B cell (primary cell): ENCODE measurements around the gene LELP1. TPM values are rescaled to one million over a fixed set of nuclear protein-coding genes. Genes with fewer than 3 reads are reported as not detected.

Experiments
- ATAC-seq: fragments of 200-7000 bp; cut with Tn5 transposase; one replicate; pipeline ENCODE4 v1.10.0; 2021; ENCODE audit warnings: low read depth, mild to moderate bottlenecking, moderate number of reproducible peaks, moderate library complexity
- CTCF ChIA-PET: fragments of 350-600 bp; sonication (Branson Sonifier 250); formaldehyde crosslinking; loops from one replicate; lab custom pipeline; 2021; ENCODE audit warnings: antibody characterized with exemption, inconsistent platforms; lab: Charles Lee
- POLR2A ChIA-PET: fragments of 350-600 bp; sonication (Branson Sonifier 250); formaldehyde crosslinking; loops from one replicate; lab custom pipeline; 2021; ENCODE audit warnings: antibody characterized with exemption; lab: Charles Lee
- DNase-seq: peaks from one replicate; pipeline ENCODE4 v3.0.0; 2013
- H2AFZ ChIP-seq: 2 replicates; pipeline ENCODE4 v1.6.1; 2012; ENCODE audit warnings: mild to moderate bottlenecking, low read depth, low read length; ENCODE audit not compliant: insufficient read depth, poor library complexity, severe bottlenecking
- H3K27ac ChIP-seq, 2 donors: 1 replicate in 1 of 2; 2 replicates in 1 of 2; pipeline ENCODE4 v1.5.1; 2012 to 2013; ENCODE audit warnings: low read length in 2 of 2, mild to moderate bottlenecking in 2 of 2, moderate library complexity in 1 of 2
- H3K27me3 ChIP-seq, 4 experiments: fragments of 200-600 bp in 1 of 4; sonication (generic) in 1 of 4; replicated peaks in 1 of 4; 1 replicate in 2 of 4; 2 replicates in 2 of 4; pipeline versions ENCODE4 v1.6.1 to v1.7.0; 2013 to 2016; ENCODE audit warnings: low read length in 3 of 4, mild to moderate bottlenecking in 2 of 4, mixed read lengths in 1 of 4, moderate library complexity in 1 of 4; ENCODE audit not compliant: insufficient read depth in 4 of 4, control insufficient read depth in 3 of 4; ENCODE audit errors: control extremely low read depth in 1 of 4
- H3K36me3 ChIP-seq, 2 experiments: replicated peaks in 1 of 2; 1 replicate in 1 of 2; 2 replicates in 1 of 2; pipeline versions ENCODE4 v1.6.1 to v1.7.1; 2013; ENCODE audit warnings: low read length in 1 of 2; ENCODE audit not compliant: insufficient read depth in 2 of 2, control insufficient read depth in 1 of 2; ENCODE audit errors: control extremely low read depth in 1 of 2, extremely low read depth in 1 of 2
- H3K4me1 ChIP-seq, 2 donors: fragments of 200-600 bp in 1 of 2; sonication (generic) in 1 of 2; 1 replicate in 1 of 2; 2 replicates in 1 of 2; pipeline versions ENCODE4 v1.5.1 to v1.6.1; 2013 to 2017; ENCODE audit warnings: low read length in 2 of 2; ENCODE audit not compliant: control insufficient read depth in 2 of 2, insufficient read depth in 2 of 2
- H3K4me2 ChIP-seq: replicated peaks from 2 replicates; pipeline ENCODE3; 2012; ENCODE audit warnings: mild to moderate bottlenecking, low read depth, low read length; ENCODE audit not compliant: poor library complexity, severe bottlenecking
- H3K4me3 ChIP-seq, 5 experiments: fragments of 200-600 bp in 1 of 5; sonication (generic) in 1 of 5; 1 replicate in 3 of 5; 2 replicates in 2 of 5; pipeline versions ENCODE4 v1.5.1 to v1.7.0; 2011 to 2016; ENCODE audit warnings: low read length in 4 of 5, mild to moderate bottlenecking in 4 of 5, low read depth in 2 of 5, control low read depth in 1 of 5, moderate library complexity in 1 of 5; ENCODE audit not compliant: insufficient read depth in 1 of 5; ENCODE audit errors: control extremely low read depth in 1 of 5, extremely low read depth in 1 of 5
- H3K79me2 ChIP-seq: fragments of 200-600 bp; sonication (generic); one replicate; pipeline ENCODE4 v1.6.0; 2016; ENCODE audit warnings: low read length; ENCODE audit not compliant: control insufficient read depth, insufficient read depth
- H3K9ac ChIP-seq: fragments of 200-600 bp; sonication (generic); 2 replicates; pipeline ENCODE4 v1.6.1; 2017; ENCODE audit warnings: mild to moderate bottlenecking, low read length, moderate library complexity
- H3K9me3 ChIP-seq, 3 donors: one replicate each; pipeline versions ENCODE4 v1.6.1 to v1.7.1; 2013; ENCODE audit warnings: low read length in 2 of 3; ENCODE audit not compliant: control insufficient read depth in 2 of 3, insufficient read depth in 1 of 3; ENCODE audit errors: control extremely low read depth in 1 of 3
- H4K20me1 ChIP-seq: 2 replicates; pipeline ENCODE4 v1.6.0; 2012; ENCODE audit warnings: mild to moderate bottlenecking, low read length; ENCODE audit not compliant: insufficient read depth, control insufficient read depth, poor library complexity, severe bottlenecking
- H3K27ac Mint-ChIP-seq: one replicate; pipeline ENCODE4 v1.8.0; 2021; ENCODE audit warnings: mixed read lengths
- H3K27me3 Mint-ChIP-seq: one replicate; pipeline ENCODE4 v1.8.0; 2021; ENCODE audit warnings: mixed read lengths
- H3K4me1 Mint-ChIP-seq: one replicate; pipeline ENCODE4 v1.8.0; 2021; ENCODE audit warnings: mixed read lengths
- H3K4me3 Mint-ChIP-seq: one replicate; pipeline ENCODE4 v1.8.0; 2021; ENCODE audit warnings: mixed read lengths
- H3K9me3 Mint-ChIP-seq: one replicate; pipeline ENCODE4 v1.8.0; 2022; ENCODE audit warnings: mixed read lengths; ENCODE audit not compliant: insufficient read depth
- EZH2 ChIP-seq: IDR thresholded peaks from 2 replicates; pipeline ENCODE4 v1.6.1; 2012; ENCODE audit warnings: borderline replicate concordance, low read depth, mild to moderate bottlenecking, moderate library complexity, low read length; ENCODE audit not compliant: insufficient read depth, poor library complexity, severe bottlenecking
- WGBS: methylation state at CpG from one replicate; pipeline ENCODE4 v1.1.5; 2013; ENCODE audit warnings: missing lambda C conversion rate; ENCODE audit not compliant: insufficient coverage; 5-methylcytosine and 5-hydroxymethylcytosine counted together
- intact Hi-C: fragments of 100-400 bp; cut with micrococcal nuclease; formaldehyde crosslinking; loops from one replicate; pipeline ENCODE4 v1.10.0; 2022
- polyA plus RNA-seq: library from polyadenylated mRNA; depleted of rRNA; stranded (reverse); fragments of >200 nt; gene quantifications from 2 replicates; pipeline ENCODE4 v1.2.3, GENCODE V29; 2012
- total RNA-seq, 2 donors: library from RNA; stranded (reverse); fragments of 120-200 nt in 1 of 2; gene quantifications; 1 replicate in 1 of 2; 2 replicates in 1 of 2; pipeline versions ENCODE4 v1.2.3 to v1.2.4, GENCODE V29; 2013 to 2022
- TF ChIP-seq, protein P1 (sequence below): fragments of 200-600 bp; IDR thresholded peaks from one replicate; pipeline ENCODE4 v1.8.0; 2022; ENCODE audit warnings: antibody characterized with exemption, mild to moderate bottlenecking

Gene LELP1
- total and polyA plus RNA-seq, 2 donors (not counting 1 experiment from before 2014, with no cell fraction given) = not detected

DNA sequence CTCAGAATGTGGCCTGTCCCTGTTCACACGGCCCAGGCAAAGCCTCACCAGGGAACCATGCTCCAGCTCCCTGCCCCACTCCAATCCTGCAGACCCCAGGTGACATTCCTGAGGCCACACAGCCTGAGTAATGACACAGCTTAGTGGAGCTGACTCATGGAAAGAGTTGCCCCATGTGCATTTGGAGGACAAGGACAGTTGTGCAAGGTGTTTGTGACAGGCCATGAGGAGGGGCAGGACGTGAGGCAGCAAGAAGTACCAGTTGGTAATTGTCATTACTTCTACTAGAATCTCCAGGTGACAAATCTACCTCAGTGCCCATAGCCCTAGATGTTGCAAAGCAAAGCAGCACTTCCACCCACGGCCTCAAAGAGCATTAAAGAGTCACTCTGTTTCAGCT, 29.3 kb downstream of the LELP1 start:
- Histone ChIP-seq H3K79me2 (no peaks in the 10 kb centered on the region), H3K4me3 (no peak overlapping the region), H4K20me1 (no peaks in the 10 kb centered on the region), H2AFZ (no peak overlapping the region), H3K36me3 (no peaks in the 10 kb centered on the region), H3K27me3 (peaks cover 0 to 4% (median 0%) of the 10 kb centered on the region in 4 experiments), H3K9me3 (no peaks in the 10 kb centered on the region), H3K27ac (no peak overlapping the region), H3K4me1 (no peaks in the 10 kb centered on the region), H3K9ac (no peak overlapping the region), H3K4me2 (no peak overlapping the region)
- Mint-ChIP-seq H3K4me3 (no peak overlapping the region), H3K27me3 (peaks cover 24% of the 10 kb centered on the region), H3K27ac (no peak overlapping the region), H3K4me1 (no peaks in the 10 kb centered on the region), H3K9me3 (no peaks in the 10 kb centered on the region)
- ATAC-seq (no peak), DNase-seq (no peak)
- intact Hi-C loops = no loop called here
- TF ChIP-seq, protein P1, sequence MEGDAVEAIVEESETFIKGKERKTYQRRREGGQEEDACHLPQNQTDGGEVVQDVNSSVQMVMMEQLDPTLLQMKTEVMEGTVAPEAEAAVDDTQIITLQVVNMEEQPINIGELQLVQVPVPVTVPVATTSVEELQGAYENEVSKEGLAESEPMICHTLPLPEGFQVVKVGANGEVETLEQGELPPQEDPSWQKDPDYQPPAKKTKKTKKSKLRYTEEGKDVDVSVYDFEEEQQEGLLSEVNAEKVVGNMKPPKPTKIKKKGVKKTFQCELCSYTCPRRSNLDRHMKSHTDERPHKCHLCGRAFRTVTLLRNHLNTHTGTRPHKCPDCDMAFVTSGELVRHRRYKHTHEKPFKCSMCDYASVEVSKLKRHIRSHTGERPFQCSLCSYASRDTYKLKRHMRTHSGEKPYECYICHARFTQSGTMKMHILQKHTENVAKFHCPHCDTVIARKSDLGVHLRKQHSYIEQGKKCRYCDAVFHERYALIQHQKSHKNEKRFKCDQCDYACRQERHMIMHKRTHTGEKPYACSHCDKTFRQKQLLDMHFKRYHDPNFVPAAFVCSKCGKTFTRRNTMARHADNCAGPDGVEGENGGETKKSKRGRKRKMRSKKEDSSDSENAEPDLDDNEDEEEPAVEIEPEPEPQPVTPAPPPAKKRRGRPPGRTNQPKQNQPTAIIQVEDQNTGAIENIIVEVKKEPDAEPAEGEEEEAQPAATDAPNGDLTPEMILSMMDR = no peak
- TF ChIP-seq EZH2 = no peak
- CTCF ChIA-PET = interaction anchor here (1.4 to 1.7 kb wide), 2 partner anchors 11 to 12 kb away, joined by 3 to 4 read pairs; no protein-coding TSS in a partner anchor
- 79% methylated on average over 3 of the region's 3 CpGs for WGBS
- POLR2A ChIA-PET = no interaction called here

GRCh38 chr1:153233448-153233847, 30.2 kb downstream of the LELP1 start:
- Histone ChIP-seq H3K4me3 (no peak overlapping the region), H3K4me2 (no peak overlapping the region), H3K9ac (no peak overlapping the region), H3K9me3 (no peaks in the 10 kb centered on the region), H3K36me3 (no peaks in the 10 kb centered on the region), H4K20me1 (no peaks in the 10 kb centered on the region), H3K4me1 (no peaks in the 10 kb centered on the region), H3K27ac (no peak overlapping the region), H3K79me2 (no peaks in the 10 kb centered on the region), H3K27me3 (peaks cover 0 to 4% (median 1%) of the 10 kb centered on the region in 4 experiments), H2AFZ (no peak overlapping the region)
- Mint-ChIP-seq H3K4me3 (no peak overlapping the region), H3K27me3 (peaks cover 24% of the 10 kb centered on the region), H3K4me1 (no peaks in the 10 kb centered on the region), H3K27ac (no peak overlapping the region), H3K9me3 (no peaks in the 10 kb centered on the region)
- ChIA-PET POLR2A (no interaction called here), CTCF (interaction anchor here (0.5 to 1.7 kb wide), 3 partner anchors 12 to 1261 kb away, joined by 3 to 4 read pairs (median 3); no protein-coding TSS in a partner anchor)
- intact Hi-C loops = no loop called here
- 80% methylated on average over 1 of the region's 1 CpG for WGBS
- no peak for DNase-seq
- TF ChIP-seq EZH2 = no peak
- TF ChIP-seq, protein P1 = no peak
- no peak for ATAC-seq
